HG03196 (cell line): ENCODE results near the gene SUFU.

Source experiments
- ATAC-seq: cut with Tn5 transposase; IDR thresholded peaks from one replicate; pipeline ENCODE4 v1.9.1; 2021; ENCODE audit not compliant: unreplicated experiment

The SUFU gene

GRCh38 chr10:102631525-102632393 lies 128.0 kb downstream of the SUFU start:
- ATAC-seq: no peak

- no peak for ATAC-seq
Observed at GRCh38 chr10:102632394-102633111, 128.8 kb downstream of the SUFU start.

- no peak for ATAC-seq
Observed at GRCh38 chr10:102633287-102633686, 129.5 kb downstream of the SUFU start.

- no peak for ATAC-seq
Observed at GRCh38 chr10:102633848-102634247, 130.1 kb downstream of the SUFU start.

GRCh38 chr10:102634686-102635085 lies 130.9 kb downstream of the SUFU start:
- ATAC-seq: no peak

- ATAC-seq: no peak
Observed at GRCh38 chr10:102635377-102635776, 131.6 kb downstream of the SUFU start.

- ATAC-seq: no peak
Observed at GRCh38 chr10:102639537-102639936, 135.8 kb downstream of the SUFU start.

GRCh38 chr10:102641402-102641801 lies 137.6 kb downstream of the SUFU start:
- ATAC-seq: no peak

GRCh38 chr10:102641880-102642735 lies 138.3 kb downstream of the SUFU start:
- peak; percentile 39 for ATAC-seq

- no peak for ATAC-seq
Observed at GRCh38 chr10:102642736-102643335, 139.1 kb downstream of the SUFU start.

GRCh38 chr10:102643336-102644065 lies 139.7 kb downstream of the SUFU start:
- ATAC-seq: no peak

- ATAC-seq: no peak
Observed at GRCh38 chr10:102644066-102644645, 140.4 kb downstream of the SUFU start, which contains the start of gene TRIM8. Gene TRIM8, plus strand, starts transcription at chr10:102644479. Its CDS starts 139 bp downstream, at chr10:102644618.

- ATAC-seq: no peak
Observed at GRCh38 chr10:102644646-102645387, 141.0 kb downstream of the SUFU start.

GRCh38 chr10:102645388-102645740 lies 141.6 kb downstream of the SUFU start:
- ATAC-seq: no peak

- ATAC-seq: peak; percentile 22
Observed at GRCh38 chr10:102645741-102646609, 142.2 kb downstream of the SUFU start.

- ATAC-seq: no peak
Observed at GRCh38 chr10:102646610-102647442, 143.1 kb downstream of the SUFU start.
